ENCODE data around the gene AP1S2.

The AP1S2 gene

DNA sequence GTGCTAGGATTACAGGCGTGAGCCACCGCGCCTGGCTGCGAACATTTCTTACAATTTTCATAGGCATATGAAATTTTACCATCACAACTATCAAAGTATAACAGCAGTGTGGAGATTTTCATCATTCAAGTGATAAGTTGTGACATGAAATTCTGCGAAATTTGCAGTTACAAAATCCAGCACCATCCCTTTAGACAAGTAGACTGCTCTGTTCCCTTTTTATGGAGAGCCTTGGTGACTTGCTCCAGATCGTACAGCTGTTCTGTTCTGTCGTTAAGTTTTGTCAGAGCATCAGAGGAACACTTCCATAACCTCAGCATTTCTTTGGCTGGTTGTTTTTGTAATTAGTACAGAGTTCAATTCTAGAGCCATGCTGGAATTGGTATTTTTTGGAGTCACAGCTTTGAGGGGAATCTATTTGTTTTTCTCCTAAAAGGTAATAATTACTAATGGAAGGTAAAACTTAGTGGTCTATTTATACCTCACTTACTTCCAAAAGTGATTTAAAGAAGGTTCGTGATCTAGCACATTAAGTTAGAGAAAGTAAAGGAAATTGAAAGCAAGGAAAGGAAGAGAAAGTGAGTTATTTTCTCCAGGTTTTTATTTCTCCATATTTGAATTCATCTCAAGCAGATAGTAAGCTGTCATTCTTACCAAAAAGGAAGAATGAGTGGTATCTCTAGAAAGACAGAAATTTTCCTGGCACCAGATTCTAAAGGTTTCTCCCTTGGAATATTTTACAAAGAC is 42.2 kb downstream of the AP1S2 start:
- DNase-seq (ENCODE audit: low read depth, low spot score), result no peak

DNA sequence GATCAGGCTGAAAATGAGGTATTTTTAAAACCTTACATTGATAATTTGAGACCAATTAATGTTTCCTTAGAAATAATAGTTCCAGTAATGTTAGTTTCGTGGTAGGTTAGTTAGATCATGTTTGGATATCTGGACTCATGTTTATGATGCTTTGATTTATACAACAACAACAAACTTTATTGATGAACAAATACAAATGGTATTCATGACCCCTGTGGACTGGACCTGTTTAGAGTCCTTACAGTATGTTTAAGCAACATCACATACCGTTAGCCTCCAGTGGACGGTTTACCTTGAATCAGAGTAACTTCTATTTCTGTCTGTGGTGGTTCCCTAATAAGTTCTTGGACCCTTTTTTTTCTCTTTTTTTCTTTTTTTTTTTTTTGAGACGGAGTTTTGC is 46.4 kb downstream of the AP1S2 start:
- DNase-seq (ENCODE audit: low read depth, low spot score), result no peak

DNA sequence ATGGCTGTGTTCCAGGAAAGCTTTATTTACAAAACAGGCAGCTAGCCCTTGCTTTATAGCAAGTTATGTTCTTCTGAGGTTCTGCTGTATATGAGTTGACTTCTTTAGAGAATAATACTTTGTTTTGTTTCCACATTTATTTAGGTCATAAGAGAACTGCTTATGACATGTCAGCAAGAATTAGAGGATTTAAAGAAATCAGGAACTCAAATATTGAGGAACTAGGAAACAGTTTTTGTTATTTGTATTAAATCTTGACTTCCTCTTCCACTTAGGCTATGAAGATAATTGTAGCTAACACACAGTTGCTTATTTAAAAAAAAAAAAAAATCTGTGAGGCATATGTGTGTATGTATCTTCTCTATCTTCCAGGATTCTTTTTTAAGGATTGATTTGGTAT is 50.0 kb downstream of the AP1S2 start:
- DNase-seq (ENCODE audit: low read depth, low spot score), result no peak

DNA sequence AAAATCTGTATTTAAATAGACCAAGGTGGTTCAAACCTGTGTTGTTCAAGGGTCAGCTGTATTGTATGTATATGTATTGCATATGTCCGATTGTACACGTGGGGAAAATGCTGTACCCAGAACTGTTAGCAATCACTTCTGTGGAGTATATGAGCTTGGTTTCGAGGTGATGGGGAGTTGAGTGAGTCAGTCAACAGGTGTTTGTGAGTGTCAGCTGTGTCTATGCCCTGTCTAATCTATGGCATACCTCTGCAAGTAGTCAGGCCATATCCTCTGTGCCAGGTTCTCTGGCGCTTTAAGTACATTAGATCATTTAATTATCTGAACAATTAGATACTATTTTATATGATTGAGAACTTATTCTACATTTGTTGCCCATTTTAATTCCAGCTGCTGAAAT is 56.9 kb downstream of the AP1S2 start:
- no peak for DNase-seq (ENCODE audit: low read depth, low spot score)

DNA sequence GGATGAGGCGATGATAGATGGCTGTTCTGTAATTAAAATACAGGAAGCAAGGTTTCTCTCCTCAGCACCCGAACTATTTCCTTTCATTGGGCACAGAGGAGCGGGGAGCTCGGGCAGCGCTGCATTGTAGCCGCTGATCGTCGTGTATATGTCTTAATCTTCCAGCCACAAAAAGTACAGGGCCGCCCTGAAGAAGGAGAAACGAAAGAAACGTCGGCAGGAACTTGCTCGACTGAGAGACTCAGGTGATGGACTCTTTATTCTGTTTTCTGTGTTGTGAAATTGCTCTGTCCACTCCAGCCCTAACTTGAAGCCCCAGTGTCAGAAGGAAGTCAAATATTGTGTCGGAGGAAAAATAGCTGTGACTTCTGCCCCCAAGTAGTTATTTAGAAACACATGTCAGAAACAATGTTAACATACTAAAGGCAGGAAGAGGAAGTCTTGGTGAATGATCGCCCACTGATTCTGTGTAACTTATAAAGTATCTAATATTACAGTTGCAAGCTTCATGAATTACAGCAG is 63.8 kb downstream of the AP1S2 start:
- DNase-seq (ENCODE audit: low read depth, low spot score), result no peak

DNA sequence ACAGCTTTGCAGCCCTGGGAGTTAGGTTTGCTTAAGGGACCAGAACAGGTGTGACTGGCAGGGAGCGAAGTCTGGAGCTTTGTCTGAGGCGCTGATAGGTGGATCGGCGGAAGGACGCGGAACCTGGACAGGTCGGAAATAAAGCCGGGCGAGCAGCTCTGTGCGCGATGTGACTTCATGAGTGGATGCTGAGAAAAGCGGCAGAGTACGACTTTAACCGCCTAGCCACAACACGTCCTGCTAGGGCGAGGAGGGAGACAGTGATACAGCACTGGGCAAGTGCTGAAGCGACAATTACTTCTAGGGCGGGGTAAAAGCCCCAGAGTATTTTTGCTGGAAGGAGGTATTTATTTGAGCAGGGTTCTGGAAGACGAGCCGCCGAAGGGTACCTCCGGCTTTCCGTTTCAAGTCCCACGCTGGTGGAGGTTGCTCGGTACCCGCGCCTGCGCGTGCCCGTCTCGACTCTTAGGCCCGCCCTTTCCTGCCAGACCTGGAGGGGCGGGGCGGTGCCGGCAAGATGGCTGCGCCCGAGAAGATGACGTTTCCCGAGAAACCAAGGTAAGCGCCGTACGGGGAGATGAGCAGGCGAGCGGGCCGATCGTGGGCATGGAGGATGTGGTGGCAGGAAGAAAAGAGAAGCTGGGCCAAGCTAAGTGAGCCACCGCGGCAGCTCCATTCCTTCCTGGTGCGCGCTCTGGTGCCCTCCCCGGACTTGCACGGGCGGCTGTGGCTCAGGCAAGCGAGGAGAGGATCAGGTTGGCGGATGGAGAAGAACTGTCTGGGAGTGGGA is 64.4 kb downstream of the AP1S2 start, which contains the start of gene ZRSR2:
Gene ZRSR2 (plus strand): TSS at position 506 of the 790 bp plus-strand sequence. CDS start 12 bp downstream, at position 518.
- no peak for DNase-seq (ENCODE audit: low read depth, low spot score)

DNA sequence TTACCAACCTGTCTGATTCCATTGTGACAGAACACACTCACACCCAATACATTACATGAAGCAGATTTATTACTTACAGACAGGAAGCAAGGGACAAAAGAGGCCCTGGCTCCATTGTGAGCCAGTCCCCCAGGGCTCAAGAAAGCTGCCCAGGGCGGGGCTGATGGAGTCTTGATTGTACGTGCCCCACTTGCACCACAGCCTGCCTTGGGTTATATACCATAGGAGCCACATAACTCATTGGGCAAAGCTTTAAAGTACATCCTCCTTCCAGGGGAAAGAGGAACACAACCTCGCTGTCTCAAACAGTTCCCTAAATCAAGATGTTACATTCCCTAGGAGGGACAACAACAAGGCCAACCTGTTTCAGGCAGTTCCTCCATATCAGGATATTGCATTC is 67.7 kb downstream of the AP1S2 start:
- DNase-seq (ENCODE audit: low read depth, low spot score), result no peak

DNA sequence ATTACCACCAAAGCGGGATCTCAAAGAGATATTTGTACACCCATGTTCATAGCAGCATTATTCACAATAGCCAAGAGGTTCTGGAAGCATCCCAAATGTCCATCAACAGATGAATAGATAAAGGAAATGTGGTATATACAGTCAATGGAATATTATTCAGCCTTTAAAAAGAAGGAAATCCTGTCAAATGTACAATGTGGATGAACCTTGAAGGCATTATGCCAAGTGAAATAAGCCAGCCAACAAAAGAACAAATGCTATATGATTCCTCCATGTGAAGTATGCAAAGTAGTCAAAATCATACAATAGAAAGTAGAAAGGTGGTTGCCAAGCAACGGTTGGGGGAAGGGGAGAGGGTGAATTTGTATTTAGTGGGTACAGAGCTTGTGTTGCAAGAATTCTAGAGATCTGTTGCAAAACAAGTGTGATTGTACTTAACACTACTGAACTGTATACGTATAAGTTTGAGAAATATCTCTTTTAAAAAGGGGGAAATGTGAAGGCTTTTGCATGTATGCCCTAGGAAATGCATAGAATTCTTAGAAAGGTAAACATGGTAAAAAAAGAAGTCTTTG is 69.3 kb downstream of the AP1S2 start:
- DNase-seq (ENCODE audit: low read depth, low spot score), result no peak

DNA sequence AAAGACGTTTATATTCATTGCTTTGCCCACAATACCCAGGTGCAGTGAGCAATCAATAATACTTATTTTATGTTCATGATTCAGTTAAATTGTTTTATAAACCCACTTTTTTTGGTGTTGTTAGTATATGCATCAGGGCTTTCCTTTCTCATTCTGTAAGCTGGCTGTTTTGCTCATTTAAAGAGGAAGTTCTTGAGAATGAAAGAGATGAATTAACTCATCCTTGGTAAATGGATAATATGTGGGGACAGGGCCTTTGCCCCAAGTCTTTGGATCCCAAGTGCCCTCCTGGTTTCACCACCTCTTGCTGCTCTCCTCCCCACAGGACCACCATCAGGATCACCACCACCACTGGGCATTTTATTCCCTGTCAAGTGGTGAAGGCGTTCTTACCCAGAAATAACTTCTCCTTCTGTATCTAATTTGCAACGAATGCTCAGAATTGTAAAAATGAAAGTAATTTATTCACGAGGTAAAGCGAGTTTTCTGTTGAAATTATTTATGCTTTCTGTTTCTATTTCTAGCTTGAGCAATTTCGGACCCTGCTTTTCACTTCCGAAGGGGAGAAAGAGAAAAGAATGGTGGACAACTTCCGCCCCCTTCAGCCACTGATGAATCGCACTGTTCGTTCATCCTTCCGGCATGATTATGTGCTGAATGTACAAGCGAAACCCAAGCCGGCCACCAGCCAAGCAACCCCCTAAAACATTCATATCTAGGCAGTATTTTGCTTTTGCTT is 72.5 kb downstream of the AP1S2 start:
- no peak for DNase-seq (ENCODE audit: low read depth, low spot score)

Data from iPS DF 19.7 (cell line).